Skeletal muscle tissue (tissue), 4 donors: ENCODE measurements around the gene NXN. TPM values are rescaled to one million over a fixed set of nuclear protein-coding genes. Genes with fewer than 3 reads are reported as not detected.
A peak's percentile ranks its signal among the peaks of the same experiment; 100 is the strongest.
"Not testable (repeated sequence)": the region's sequence is repeated elsewhere in the genome, so short reads cannot be mapped to it uniquely, and the experiment has no call there.

Experiments
- H3K27ac ChIP-seq: one replicate; pipeline ENCODE4 v1.7.0; 2013; ENCODE audit warnings: mild to moderate bottlenecking, low read depth, low read length, inconsistent platforms
- H3K27me3 ChIP-seq, 3 donors: one replicate each; pipeline ENCODE4 v1.7.0; 2013; ENCODE audit warnings: low read length in 3 of 3; ENCODE audit not compliant: control insufficient read depth in 3 of 3, insufficient read depth in 3 of 3
- H3K36me3 ChIP-seq, 3 donors: one replicate each; pipeline ENCODE4 v1.7.0; 2013; ENCODE audit warnings: low read length in 3 of 3; ENCODE audit not compliant: control insufficient read depth in 3 of 3, insufficient read depth in 3 of 3
- H3K4me1 ChIP-seq, 3 donors: one replicate each; pipeline ENCODE4 v1.7.0; 2013; ENCODE audit warnings: low read length in 3 of 3, mild to moderate bottlenecking in 3 of 3; ENCODE audit not compliant: control insufficient read depth in 3 of 3, insufficient read depth in 3 of 3
- H3K4me3 ChIP-seq, 3 donors: one replicate each; pipeline ENCODE4 v1.7.0; 2013; ENCODE audit warnings: low read length in 3 of 3
- H3K9ac ChIP-seq, 3 donors: one replicate each; pipeline ENCODE4 v1.7.0; 2013; ENCODE audit warnings: low read length in 3 of 3, mild to moderate bottlenecking in 3 of 3, moderate library complexity in 2 of 3, low read depth in 1 of 3
- H3K9me3 ChIP-seq, 3 donors: one replicate each; pipeline ENCODE4 v1.7.0; 2013; ENCODE audit warnings: low read length in 3 of 3; ENCODE audit not compliant: control insufficient read depth in 3 of 3
- total RNA-seq: library from RNA; depleted of rRNA; stranded (reverse); fragments of >200 nt; gene quantifications from one replicate; pipeline ENCODE4 v1.2.3, GENCODE V29; 2014
- donor health status: Osteomylitis.

Gene NXN
- total RNA-seq, 1 donor from 2014 or later: 33.9 TPM

DNA sequence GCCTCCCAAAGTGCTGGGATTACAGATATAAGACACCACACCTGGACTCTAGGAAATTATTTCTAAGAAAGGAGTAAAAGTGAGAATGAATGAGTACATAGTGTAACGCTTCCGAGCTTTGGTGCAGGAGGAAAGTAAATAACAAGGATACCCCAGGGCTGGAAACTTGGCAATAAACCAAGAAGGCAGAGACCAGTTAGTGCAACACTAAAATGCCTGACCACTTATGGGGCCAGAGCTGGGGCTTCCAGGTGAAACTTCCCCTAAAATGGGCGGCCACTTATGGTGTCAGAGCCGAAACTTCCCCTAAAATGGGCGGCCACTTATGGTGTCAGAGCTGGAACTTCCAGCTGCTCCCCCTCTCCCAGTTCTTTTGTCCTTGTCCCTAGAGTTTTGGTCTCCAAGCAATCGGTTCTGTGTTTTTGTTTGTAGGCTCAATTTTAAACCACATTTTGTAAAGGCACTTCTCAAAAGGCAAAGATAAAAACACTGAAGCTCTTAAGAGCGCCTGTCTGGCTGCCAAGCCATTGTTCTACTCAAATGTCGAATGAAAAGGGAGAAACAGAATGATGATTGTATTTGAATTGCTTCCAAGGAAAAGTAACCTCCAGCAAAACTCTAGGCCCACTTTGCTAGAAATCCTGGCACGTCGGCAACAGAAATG, 63.9 kb downstream of the NXN start:
- Histone ChIP-seq H3K4me3 (no peak overlapping the region), H3K9ac (no peak overlapping the region)

DNA sequence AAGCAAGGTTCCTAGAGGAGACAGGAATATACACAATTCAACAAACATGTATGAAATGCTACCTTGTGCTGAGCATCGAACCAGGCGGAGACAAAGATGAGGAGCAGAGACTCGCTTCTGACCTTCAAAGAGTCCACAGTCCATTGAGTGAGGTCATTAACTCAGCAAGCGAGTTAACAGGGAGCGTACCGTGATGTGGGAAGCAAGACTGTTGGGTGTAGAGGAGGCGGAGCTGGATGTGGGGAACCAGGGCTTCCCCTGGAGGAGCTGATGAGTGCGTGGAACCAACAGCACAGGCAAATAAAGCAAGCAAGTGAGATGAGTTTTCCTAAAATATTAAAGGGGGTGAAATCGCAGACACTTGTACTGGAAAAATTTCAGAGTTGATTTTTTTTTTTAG, 65.0 kb downstream of the NXN start:
- no peak overlapping the region for H3K27ac ChIP-seq
- peaks cover 0 to 4% (median 2%) of the 10 kb centered on the region in 3 donors for H3K36me3 ChIP-seq
- peaks cover 17 to 21% (median 19%) of the 10 kb centered on the region in 3 donors for H3K4me1 ChIP-seq
- no peaks in the 10 kb centered on the region for H3K27me3 ChIP-seq
- H3K9me3 ChIP-seq: no peaks in the 10 kb centered on the region
- no peak overlapping the region for H3K4me3 ChIP-seq
- no peak overlapping the region for H3K9ac ChIP-seq

More for the DNA sequence above, 63.9 kb downstream of the NXN start:
- H3K9me3 ChIP-seq: no peaks in the 10 kb centered on the region
- peaks cover 13 to 19% (median 15%) of the 10 kb centered on the region in 3 donors for H3K4me1 ChIP-seq
- H3K36me3 ChIP-seq: peaks cover 0 to 4% (median 2%) of the 10 kb centered on the region in 3 donors
- H3K27ac ChIP-seq: peak overlapping the region; percentile 55
- no peaks in the 10 kb centered on the region for H3K27me3 ChIP-seq

DNA sequence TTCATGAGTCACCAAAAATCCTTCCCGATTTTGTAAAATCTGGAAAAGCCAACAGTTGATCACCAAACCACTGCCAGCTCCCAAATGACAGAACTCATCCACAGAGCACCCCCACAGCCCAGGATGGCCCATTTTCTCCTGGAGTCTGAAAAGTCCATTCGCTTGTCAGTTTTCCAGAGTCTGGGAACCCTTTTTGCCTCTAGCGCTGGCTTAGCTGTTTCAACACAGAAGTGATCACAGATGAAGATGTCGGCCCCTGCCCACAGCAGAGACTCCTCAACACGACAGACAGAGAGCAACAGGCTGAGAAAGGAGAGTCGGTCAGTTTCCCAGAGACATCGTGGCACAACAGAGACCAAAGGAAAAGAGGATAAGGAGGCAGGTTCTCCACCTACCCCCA, 66.4 kb downstream of the NXN start:
- no peaks in the 10 kb centered on the region for H3K27me3 ChIP-seq
- no peak overlapping the region for H3K4me3 ChIP-seq
- no peaks in the 10 kb centered on the region for H3K9me3 ChIP-seq
- H3K9ac ChIP-seq: no peak overlapping the region
- peaks cover 0 to 4% (median 2%) of the 10 kb centered on the region in 3 donors for H3K36me3 ChIP-seq
- peaks cover 17 to 21% (median 18%) of the 10 kb centered on the region in 3 donors for H3K4me1 ChIP-seq
- no peak overlapping the region for H3K27ac ChIP-seq

DNA sequence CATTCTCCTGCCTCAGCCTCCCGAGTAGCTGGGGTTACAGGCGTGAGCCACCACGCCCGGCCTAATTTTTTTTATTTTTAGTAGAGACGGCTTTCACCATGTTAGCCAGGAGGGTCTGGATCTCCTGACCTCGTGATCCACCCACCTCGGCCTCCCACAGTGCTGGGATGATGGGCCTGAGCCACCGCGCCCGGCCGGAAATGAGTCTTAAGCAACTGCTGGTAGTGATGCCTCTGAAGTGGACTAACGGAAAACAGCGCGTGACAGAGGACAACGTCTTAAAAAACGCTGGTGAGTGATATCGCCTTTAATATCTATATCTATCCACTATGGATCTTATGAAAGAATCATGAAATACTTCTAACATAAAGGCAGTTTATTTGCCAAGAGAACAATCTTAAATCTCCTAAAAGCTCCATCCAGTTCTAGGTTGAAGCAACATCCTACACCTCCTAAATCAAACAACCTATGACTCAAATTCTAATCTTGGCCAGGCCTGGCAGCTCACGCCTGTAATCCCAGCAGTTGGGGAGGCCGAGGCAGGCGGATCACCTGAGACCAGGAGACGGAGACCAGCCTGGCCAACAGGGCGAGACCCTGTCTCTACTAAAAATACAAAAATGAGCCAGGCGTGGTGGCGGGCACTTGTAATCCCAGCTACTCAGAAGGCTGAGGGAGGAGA, 69.8 kb downstream of the NXN start:
- H3K4me3 ChIP-seq: no peak overlapping the region
- H3K4me1 ChIP-seq: peaks cover 4 to 11% (median 5%) of the 10 kb centered on the region in 3 donors
- H3K9ac ChIP-seq: no peak overlapping the region
- no peaks in the 10 kb centered on the region for H3K27me3 ChIP-seq
- no peaks in the 10 kb centered on the region for H3K9me3 ChIP-seq
- peaks cover 0 to 4% (median 2%) of the 10 kb centered on the region in 3 donors for H3K36me3 ChIP-seq
- no peak overlapping the region for H3K27ac ChIP-seq

DNA sequence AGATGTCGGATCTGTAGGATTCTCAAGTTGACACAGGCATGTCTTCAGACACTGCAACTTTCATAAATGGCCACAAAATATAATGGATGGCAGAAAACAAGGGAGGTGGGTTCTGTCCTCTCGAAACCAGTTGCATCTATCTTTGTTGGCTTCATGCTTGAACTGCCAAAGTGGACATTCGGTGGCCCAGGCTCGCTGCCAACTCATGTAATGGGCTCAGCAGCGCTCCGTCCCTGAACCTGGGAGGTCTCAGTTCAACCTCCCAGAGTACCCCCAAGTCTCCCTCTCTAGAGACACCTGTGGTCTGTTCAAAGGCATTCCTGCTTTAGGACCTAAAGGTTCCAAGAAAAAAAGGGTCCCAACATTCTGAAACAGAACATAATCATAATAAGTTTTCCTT, 71.9 kb downstream of the NXN start:
- H3K4me1 ChIP-seq: peaks cover 4 to 11% (median 5%) of the 10 kb centered on the region in 3 donors
- H3K27ac ChIP-seq: no peak overlapping the region
- no peaks in the 10 kb centered on the region for H3K36me3 ChIP-seq
- H3K4me3 ChIP-seq: no peak overlapping the region
- H3K9ac ChIP-seq: no peak overlapping the region
- no peaks in the 10 kb centered on the region for H3K9me3 ChIP-seq
- H3K27me3 ChIP-seq: no peaks in the 10 kb centered on the region

DNA sequence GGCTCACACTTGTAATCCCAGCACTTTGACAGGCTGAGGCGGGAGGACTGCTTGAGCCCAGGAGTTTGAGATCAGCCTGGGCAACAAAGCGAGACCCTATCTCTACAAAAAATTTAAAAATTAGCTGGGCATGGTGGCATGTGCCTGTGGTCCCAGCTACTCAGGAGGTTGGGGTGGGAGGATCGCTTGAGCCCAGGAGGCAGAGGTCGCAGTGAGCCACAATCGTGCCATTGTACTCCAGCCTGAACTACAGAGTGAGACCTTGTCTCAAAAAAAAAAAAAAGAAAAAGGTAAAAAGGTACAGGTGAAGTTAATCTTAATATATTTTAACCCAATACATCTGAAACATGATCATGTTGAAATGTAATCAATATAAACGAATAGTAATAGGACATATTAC, 73.9 kb downstream of the NXN start:
- H3K4me1 ChIP-seq: peaks cover 16 to 26% (median 16%) of the 10 kb centered on the region in 3 donors
- H3K27ac ChIP-seq, H3K36me3 ChIP-seq, H3K9ac ChIP-seq, H3K4me3 ChIP-seq, H3K27me3 ChIP-seq, H3K9me3 ChIP-seq: not testable (repeated sequence)

DNA sequence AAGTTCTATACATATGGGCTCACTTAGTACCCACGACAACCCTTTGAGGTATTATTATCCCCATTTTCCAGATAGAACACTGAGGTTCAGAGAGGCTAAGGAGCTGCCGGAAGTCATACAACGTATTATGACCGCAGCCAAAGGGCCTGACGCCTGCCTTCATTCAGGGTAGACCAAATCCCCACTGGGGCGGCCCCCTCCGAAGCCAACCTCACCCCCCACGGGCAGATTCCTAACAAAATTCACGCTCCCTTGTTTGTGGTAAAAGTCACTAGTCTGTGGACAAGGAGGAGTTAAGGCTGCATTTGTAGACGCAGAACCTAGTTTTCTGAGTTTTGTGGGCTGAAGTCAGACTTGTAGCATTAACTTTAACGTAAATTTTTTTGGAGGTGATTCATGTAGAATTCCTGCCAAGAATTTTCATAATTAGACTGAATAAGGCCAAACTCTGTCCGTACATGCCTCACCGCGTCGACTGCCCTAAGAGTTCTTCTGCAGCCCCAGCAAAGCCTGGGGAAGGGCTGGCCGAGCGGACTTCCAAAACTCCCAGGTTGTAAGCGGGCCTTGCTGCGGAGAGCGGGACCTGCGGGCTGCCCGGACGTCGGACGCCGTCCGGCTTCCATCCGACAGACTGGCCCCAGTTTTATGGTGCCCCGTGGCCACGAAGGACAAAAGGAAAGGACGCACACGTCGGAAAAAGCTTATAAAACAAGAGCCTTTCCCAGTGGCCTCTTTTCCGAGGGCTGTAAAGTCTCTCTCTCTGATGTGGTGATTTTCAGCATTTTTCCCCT, 75.7 kb downstream of the NXN start:
- no peak overlapping the region for H3K9ac ChIP-seq

DNA sequence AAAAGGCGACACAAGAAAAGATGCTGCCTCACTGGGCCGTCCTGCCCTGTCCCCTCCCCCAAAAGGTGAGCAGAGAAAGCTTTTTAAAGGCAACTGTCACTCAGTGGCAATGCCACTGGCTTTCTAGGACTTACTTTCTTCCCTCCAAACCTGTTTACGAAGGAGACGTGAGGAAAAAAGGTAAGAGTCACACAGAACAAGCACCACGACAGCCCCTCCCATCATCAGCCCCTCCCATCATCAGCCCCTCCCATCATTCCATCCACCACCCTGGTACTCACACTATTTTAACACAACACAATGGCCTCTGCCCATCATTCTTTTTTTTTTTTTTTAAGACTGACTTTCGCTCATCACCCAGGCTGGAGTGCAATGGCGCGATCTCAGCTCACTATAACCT, 77.1 kb downstream of the NXN start:
- H3K9me3 ChIP-seq: no peaks in the 10 kb centered on the region
- peaks cover 17 to 25% (median 19%) of the 10 kb centered on the region in 3 donors for H3K4me1 ChIP-seq
- H3K27me3 ChIP-seq: no peaks in the 10 kb centered on the region
- no peaks in the 10 kb centered on the region for H3K36me3 ChIP-seq
- peak overlapping the region; percentile 3 to 72 (median 69) for H3K4me3 ChIP-seq
- H3K9ac ChIP-seq: peak overlapping the region; percentile 23 to 93 (median 89)
- peak overlapping the region; percentile 99 for H3K27ac ChIP-seq

More for the DNA sequence above, 75.7 kb downstream of the NXN start:
- peaks cover 15 to 25% (median 17%) of the 10 kb centered on the region in 3 donors for H3K4me1 ChIP-seq
- no peaks in the 10 kb centered on the region for H3K27me3 ChIP-seq
- H3K27ac ChIP-seq: no peak overlapping the region
- no peaks in the 10 kb centered on the region for H3K36me3 ChIP-seq
- H3K4me3 ChIP-seq: no peak overlapping the region
- H3K9me3 ChIP-seq: no peaks in the 10 kb centered on the region

DNA sequence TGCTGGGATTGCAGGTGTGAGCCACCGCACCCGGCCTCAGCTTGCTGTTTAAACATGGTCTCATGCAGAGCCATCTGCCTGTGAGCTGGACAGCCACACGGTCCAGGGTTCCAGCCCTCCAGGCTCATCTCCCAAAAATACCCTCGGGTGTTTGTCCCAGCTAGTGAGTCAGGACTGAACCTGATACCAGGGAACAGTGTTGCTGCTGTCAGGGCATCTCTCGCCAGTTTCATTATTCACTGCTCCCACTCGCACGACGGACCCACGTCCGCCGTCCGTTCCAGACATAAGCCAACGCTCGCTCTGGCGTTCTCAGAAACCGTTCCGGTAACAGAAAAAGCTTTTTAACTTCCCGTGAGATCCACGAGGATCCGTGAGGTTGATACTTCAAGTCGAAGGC, 77.6 kb downstream of the NXN start:
- peak overlapping the region; percentile 99 for H3K27ac ChIP-seq
- peak overlapping the region; percentile 23 to 93 (median 89) for H3K9ac ChIP-seq
- H3K27me3 ChIP-seq: no peaks in the 10 kb centered on the region
- peak overlapping the region; percentile 20 to 72 (median 69) for H3K4me3 ChIP-seq
- peaks cover 22 to 29% (median 24%) of the 10 kb centered on the region in 3 donors for H3K4me1 ChIP-seq
- no peaks in the 10 kb centered on the region for H3K9me3 ChIP-seq
- no peaks in the 10 kb centered on the region for H3K36me3 ChIP-seq
